Mesendoderm (in vitro differentiated cells): Measurements from ENCODE around the gene FGF22.
"Not testable (repeated sequence)": the region's sequence is repeated elsewhere in the genome, so short reads cannot be mapped to it uniquely, and the experiment has no call there.

ENCODE experiments used
- DNase-seq: peaks from one replicate; pipeline ENCODE4 v3.0.0; 2013
- H2AK5ac ChIP-seq: 2 replicates; pipeline ENCODE4 v1.6.1; 2013; ENCODE audit warnings: low read length, inconsistent platforms
- H2BK120ac ChIP-seq: 2 replicates; pipeline ENCODE4 v1.6.1; 2013; ENCODE audit warnings: low read depth, mild to moderate bottlenecking, low read length, moderate library complexity, mixed read lengths
- H2BK15ac ChIP-seq: replicated peaks from 2 replicates; pipeline ENCODE4 v1.6.1; 2013; ENCODE audit warnings: low read depth, mild to moderate bottlenecking, moderate library complexity
- H2BK5ac ChIP-seq: 2 replicates; pipeline ENCODE4 v1.6.1; 2013; ENCODE audit warnings: low read length, inconsistent platforms
- H3K18ac ChIP-seq: 2 replicates; pipeline ENCODE4 v1.6.1; 2013; ENCODE audit warnings: mild to moderate bottlenecking, low read length, mixed read lengths
- H3K23ac ChIP-seq: one replicate; pipeline ENCODE4 v1.6.1; 2013; ENCODE audit warnings: low read length
- H3K27ac ChIP-seq: 2 replicates; pipeline ENCODE4 v1.5.1; 2013; ENCODE audit warnings: low read depth, mild to moderate bottlenecking, inconsistent platforms, low read length, moderate library complexity
- H3K27me3 ChIP-seq: 2 replicates; pipeline ENCODE4 v1.6.1; 2013; ENCODE audit warnings: low read length, control low read depth, mild to moderate bottlenecking, inconsistent platforms; ENCODE audit not compliant: insufficient read depth, poor library complexity
- H3K36me3 ChIP-seq: 2 replicates; pipeline ENCODE4 v1.6.1; 2013; ENCODE audit warnings: low read length, inconsistent platforms; ENCODE audit not compliant: control insufficient read depth, insufficient read depth
- H3K4ac ChIP-seq: one replicate; pipeline ENCODE4 v1.6.1; 2013; ENCODE audit warnings: low read depth, mild to moderate bottlenecking, low read length, moderate library complexity
- H3K4me1 ChIP-seq: 2 replicates; pipeline ENCODE4 v1.6.1; 2013; ENCODE audit warnings: low read depth, low read length, inconsistent platforms; ENCODE audit not compliant: control insufficient read depth
- H3K4me2 ChIP-seq: 2 replicates; pipeline ENCODE4 v1.6.1; 2013; ENCODE audit warnings: low read length
- H3K4me3 ChIP-seq: 2 replicates; pipeline ENCODE4 v1.5.1; 2013; ENCODE audit warnings: mild to moderate bottlenecking, low read length
- H3K56ac ChIP-seq: one replicate; pipeline ENCODE4 v1.6.1; 2013; ENCODE audit warnings: low read length
- H3K79me1 ChIP-seq: 2 replicates; pipeline ENCODE4 v1.6.1; 2013; ENCODE audit warnings: low read length, inconsistent platforms
- H3K79me2 ChIP-seq: 2 replicates; pipeline ENCODE4 v1.6.1; 2013; ENCODE audit warnings: mild to moderate bottlenecking, low read length; ENCODE audit not compliant: control insufficient read depth, insufficient read depth
- H3K9ac ChIP-seq: 2 replicates; pipeline ENCODE4 v1.6.1; 2013; ENCODE audit warnings: low read length, inconsistent platforms
- H4K5ac ChIP-seq: one replicate; pipeline ENCODE4 v1.6.1; 2013; ENCODE audit warnings: low read length
- H4K8ac ChIP-seq: one replicate; pipeline ENCODE4 v1.6.1; 2013; ENCODE audit warnings: low read depth, mild to moderate bottlenecking, control low read depth, low read length, moderate library complexity
- WGBS: extraction: QIAGEN DNeasy Blood & Tissue Kit; methylation state at CpG from one replicate; pipeline ENCODE4 v1.1.7; 2013; ENCODE audit warnings: low lambda C conversion rate, missing lambda C conversion rate; ENCODE audit not compliant: insufficient coverage; ENCODE audit errors: extremely low coverage; 5-methylcytosine and 5-hydroxymethylcytosine counted together

Gene FGF22

DNA sequence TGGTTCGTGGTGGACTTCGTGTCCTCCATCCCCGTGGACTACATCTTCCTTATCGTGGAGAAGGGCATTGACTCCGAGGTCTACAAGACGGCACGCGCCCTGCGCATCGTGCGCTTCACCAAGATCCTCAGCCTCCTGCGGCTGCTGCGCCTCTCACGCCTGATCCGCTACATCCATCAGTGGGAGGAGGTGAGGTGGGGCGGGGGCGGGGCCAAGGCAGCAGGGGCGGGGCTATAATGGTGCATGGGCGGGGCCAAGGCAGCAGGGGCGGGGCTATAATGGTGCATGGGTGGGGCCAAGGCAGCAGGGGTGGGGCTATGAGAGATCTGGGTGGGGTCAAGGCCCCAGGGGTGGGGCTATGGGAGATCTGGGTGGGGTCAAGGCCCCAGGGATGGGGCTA is 35.9 kb upstream of the FGF22 start:
- H3K18ac ChIP-seq, H3K9ac ChIP-seq, H4K5ac ChIP-seq, H3K4ac ChIP-seq, H3K79me2 ChIP-seq, H2BK15ac ChIP-seq, DNase-seq, H3K4me2 ChIP-seq, H2AK5ac ChIP-seq, H4K8ac ChIP-seq, H3K4me1 ChIP-seq, H3K27me3 ChIP-seq, H3K4me3 ChIP-seq, H2BK5ac ChIP-seq, H3K79me1 ChIP-seq, H3K27ac ChIP-seq, H2BK120ac ChIP-seq, H3K56ac ChIP-seq, H3K36me3 ChIP-seq, H3K23ac ChIP-seq: not testable (repeated sequence)
- no CpG with 5 or more reads among the region's 20 CpGs for WGBS

- Histone ChIP-seq H3K23ac (no peak overlapping the region), H2BK5ac (no peak overlapping the region), H3K4me1 (no peaks in the 10 kb centered on the region), H4K5ac (no peak overlapping the region), H3K9ac (no peak overlapping the region), H3K18ac (no peak overlapping the region), H2BK15ac (no peak overlapping the region), H3K36me3 (no peaks in the 10 kb centered on the region), H2AK5ac (no peak overlapping the region), H3K56ac (no peak overlapping the region), H3K4me2 (no peak overlapping the region), H4K8ac (no peak overlapping the region), H3K27me3 (no peaks in the 10 kb centered on the region), H3K27ac (no peak overlapping the region), H3K79me2 (no peaks in the 10 kb centered on the region), H2BK120ac (no peak overlapping the region), H3K4ac (no peak overlapping the region), H3K4me3 (no peak overlapping the region), H3K79me1 (no peaks in the 10 kb centered on the region)
- peak; percentile 59 for DNase-seq
- no CpG with 5 or more reads among the region's 11 CpGs for WGBS
Observed at GRCh38 chr19:604355-604754, 35.3 kb upstream of the FGF22 start.

DNA sequence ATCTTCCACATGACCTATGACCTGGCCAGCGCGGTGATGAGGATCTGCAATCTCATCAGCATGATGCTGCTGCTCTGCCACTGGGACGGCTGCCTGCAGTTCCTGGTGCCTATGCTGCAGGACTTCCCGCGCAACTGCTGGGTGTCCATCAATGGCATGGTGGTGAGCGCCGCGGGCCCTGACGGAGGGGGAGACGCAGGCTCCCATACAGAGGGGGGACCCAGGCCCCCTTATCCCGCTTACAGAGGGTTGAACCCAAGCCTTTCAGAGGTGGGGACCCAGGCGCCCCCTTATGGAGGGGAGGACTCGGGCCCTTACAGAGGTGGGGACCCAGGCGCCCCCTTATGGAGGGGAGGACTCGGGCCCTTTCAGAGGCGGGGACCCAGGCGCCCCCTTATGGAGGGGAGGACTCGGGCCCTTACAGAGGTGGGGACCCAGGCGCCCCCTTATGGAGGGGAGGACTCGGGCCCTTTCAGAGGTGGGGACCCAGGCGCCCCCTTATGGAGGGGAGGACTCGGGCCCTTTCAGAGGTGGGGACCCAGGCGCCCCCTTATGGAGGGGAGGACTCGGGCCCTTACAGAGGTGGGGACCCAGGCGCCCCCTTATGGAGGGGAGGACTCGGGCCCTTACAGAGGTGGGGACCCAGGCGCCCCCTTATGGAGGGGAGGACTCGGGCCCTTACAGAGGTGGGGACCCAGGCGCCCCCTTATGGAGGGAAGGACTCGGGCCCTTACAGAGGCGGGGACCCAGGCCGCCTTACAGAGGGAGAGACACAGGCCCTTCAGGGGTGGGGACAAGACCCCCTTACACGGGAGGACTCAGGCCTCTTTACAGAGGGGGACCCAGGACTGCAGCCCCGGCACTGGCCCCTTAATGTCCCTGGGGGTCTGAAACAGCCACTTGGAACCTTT is 34.4 kb upstream of the FGF22 start:
- not testable (repeated sequence) for H2BK120ac ChIP-seq, H3K36me3 ChIP-seq, H2BK15ac ChIP-seq, DNase-seq, H3K23ac ChIP-seq, H3K4me2 ChIP-seq, H3K4ac ChIP-seq, H3K27ac ChIP-seq, H3K4me1 ChIP-seq, H4K5ac ChIP-seq, H2AK5ac ChIP-seq, H3K9ac ChIP-seq, H3K4me3 ChIP-seq, H3K27me3 ChIP-seq, H2BK5ac ChIP-seq, H3K79me1 ChIP-seq, H3K79me2 ChIP-seq, H4K8ac ChIP-seq, H3K18ac ChIP-seq
- no CpG with 5 or more reads among the region's 34 CpGs for WGBS
- peak overlapping the region; percentile 25 for H3K56ac ChIP-seq

- no peak overlapping the region for H2BK120ac ChIP-seq
- no peaks in the 10 kb centered on the region for H3K36me3 ChIP-seq
- no peak overlapping the region for H3K4me2 ChIP-seq
- no peak overlapping the region for H3K23ac ChIP-seq
- H2BK15ac ChIP-seq: no peak overlapping the region
- H3K4me3 ChIP-seq: no peak overlapping the region
- no peaks in the 10 kb centered on the region for H3K4me1 ChIP-seq
- no peak overlapping the region for H3K27ac ChIP-seq
- H3K9ac ChIP-seq: no peak overlapping the region
- no peak for DNase-seq
- H4K5ac ChIP-seq: no peak overlapping the region
- H3K79me1 ChIP-seq: no peaks in the 10 kb centered on the region
- H2BK5ac ChIP-seq: no peak overlapping the region
- no peak overlapping the region for H3K56ac ChIP-seq
- H2AK5ac ChIP-seq: no peak overlapping the region
- WGBS: no CpG with 5 or more reads among the region's 30 CpGs
- H4K8ac ChIP-seq: no peak overlapping the region
- H3K79me2 ChIP-seq: no peaks in the 10 kb centered on the region
- no peak overlapping the region for H3K4ac ChIP-seq
- H3K27me3 ChIP-seq: no peaks in the 10 kb centered on the region
- no peak overlapping the region for H3K18ac ChIP-seq
Observed at GRCh38 chr19:607301-608154, 32.2 kb upstream of the FGF22 start.

DNA sequence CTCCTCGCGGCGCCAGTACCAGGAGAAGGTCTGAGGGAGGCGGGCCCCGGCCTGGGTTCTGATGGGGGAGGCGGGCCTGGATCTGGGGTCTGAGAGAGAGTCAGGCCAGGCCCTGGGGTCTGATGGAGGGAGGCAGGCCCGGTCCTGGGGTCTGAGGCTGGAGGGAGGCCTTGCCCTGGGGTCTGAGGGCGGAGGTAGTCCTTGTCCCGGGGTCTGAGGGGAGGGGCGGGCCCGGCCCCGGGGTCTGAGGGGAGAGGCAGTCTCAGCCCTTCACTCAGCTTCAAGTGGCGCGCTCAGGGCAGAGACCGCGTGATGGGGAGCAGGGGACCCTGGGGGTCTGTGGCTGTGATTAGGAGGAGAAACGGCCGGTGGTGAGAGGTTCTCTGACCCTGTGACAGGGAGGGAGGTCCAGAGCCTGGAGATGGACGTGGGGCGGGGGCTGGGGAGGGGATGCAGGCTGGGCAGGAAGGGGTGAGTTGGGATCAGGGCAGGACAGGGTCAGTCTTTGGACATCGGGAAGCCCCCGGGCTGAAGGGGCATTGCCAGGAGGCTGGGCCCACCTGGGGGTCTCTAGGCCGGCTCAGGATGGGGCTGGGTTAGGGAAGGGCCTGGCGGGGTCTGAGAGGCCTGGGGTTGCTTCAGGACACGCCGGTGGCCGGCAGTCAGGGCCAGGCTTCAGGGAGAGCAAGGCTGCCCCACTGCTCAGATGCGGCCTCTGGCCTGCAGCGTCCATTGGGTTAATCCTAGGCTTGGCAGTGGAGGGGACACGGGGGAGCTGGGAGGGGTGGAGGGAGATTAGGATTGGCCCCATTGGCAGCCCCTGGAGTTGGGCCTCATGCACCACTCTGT is 31.3 kb upstream of the FGF22 start:
- Histone ChIP-seq H3K4me3 (no peak overlapping the region), H3K79me1 (no peaks in the 10 kb centered on the region), H3K18ac (no peak overlapping the region), H3K9ac (no peak overlapping the region), H2AK5ac (no peak overlapping the region), H4K5ac (no peak overlapping the region), H3K36me3 (no peaks in the 10 kb centered on the region), H2BK15ac (no peak overlapping the region), H3K4ac (no peak overlapping the region), H4K8ac (no peak overlapping the region), H3K4me2 (no peak overlapping the region), H3K23ac (no peak overlapping the region), H3K27ac (no peak overlapping the region), H2BK5ac (no peak overlapping the region), H3K79me2 (no peaks in the 10 kb centered on the region), H2BK120ac (no peak overlapping the region), H3K27me3 (no peaks in the 10 kb centered on the region), H3K56ac (no peak overlapping the region), H3K4me1 (no peaks in the 10 kb centered on the region)
- no peak for DNase-seq
- no CpG with 5 or more reads among the region's 30 CpGs for WGBS
